GM18505 (cell line): Measurements from ENCODE around the gene PZP.
"Not testable (repeated sequence)": the region's sequence is repeated elsewhere in the genome, so short reads cannot be mapped to it uniquely, and the experiment has no call there.

Experiments
- ATAC-seq: cut with Tn5 transposase; IDR thresholded peaks from one replicate; pipeline ENCODE4 v1.9.1; 2021; ENCODE audit not compliant: unreplicated experiment
- POLR2A ChIP-seq: IDR thresholded peaks from 4 replicates; pipeline ENCODE4 v1.6.1; 2011; ENCODE audit warnings: borderline replicate concordance; ENCODE audit not compliant: insufficient read depth, insufficient read length; ENCODE audit errors: extremely low read depth

PZP gene

DNA sequence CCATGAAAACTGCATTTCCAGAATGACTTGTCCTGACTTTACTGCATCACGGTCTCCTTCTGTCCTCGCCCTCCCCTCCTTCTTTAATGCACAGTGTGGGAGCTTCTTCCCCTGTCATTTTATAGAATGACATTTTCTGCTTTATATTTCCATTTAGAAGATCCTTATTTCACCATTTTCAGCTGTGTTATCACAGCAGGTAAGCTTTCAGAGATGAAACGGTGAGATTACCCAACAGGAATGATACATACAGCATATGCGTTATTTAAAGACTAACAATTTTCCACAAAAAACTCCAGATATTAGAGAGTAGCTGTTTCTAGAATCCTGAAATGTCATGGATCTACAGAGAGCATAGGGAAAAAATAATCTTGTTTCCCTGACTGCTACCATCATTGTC lies 27.3 kb upstream of the PZP start:
- no peak for TF ChIP-seq POLR2A
- no peak for ATAC-seq

DNA sequence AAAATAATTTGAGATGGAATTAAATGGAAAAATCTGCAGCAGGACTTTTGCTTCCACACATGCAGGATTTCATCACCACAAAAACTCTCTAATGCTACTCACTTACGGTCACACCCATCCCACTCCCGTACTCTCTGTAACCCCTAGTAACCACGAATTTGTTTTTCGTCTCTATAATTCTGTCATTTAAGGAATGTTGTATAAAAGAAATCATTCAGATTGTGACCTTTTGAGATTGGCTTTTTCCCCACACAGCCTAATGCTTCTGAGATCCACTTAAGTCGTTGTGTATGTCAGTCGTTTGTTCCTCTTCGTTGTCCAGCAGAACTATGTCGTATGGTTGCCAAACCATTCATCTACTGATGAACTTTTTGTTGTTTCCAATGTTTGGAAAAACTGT lies 19.8 kb upstream of the PZP start:
- TF ChIP-seq POLR2A, result no peak

DNA sequence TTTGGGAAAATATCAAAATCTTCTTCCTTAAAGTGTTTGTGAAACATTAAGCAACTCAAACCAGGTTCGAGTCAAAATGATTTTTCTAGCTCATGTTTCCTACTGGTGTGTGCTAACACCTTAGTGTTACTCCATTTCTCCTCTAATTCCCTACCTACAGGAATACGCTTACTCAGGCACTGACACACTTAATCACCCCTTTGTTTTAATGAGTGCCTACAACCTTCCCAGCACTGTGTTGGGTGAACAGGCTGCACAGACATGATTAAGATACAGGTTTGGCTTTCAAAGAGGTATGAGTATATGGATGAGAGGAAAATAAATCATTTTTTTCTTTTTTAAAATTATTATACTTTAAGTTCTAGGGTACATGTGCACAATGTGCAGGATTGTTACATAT lies 15.6 kb upstream of the PZP start:
- TF ChIP-seq POLR2A, result no peak

More for the DNA sequence above, 19.8 kb upstream of the PZP start:
- ATAC-seq, result no peak

DNA sequence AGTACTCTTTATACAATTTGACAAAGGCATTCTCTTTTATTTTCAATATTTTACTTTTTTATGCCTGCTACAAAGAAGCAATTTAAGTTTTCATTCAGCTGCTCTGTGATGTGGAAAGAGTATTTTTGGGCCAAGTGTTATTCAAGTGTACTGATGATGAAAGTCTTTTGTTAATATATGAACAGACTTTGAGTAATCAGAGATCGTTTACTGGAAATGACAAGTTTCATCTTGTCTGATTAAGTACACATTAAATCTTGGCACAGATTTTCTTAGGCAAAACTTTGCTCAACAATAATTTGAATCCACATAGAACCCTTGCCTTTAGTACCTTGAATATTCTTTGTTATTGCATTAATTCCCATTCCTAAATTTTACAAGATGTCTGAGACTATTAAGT lies 13.3 kb upstream of the PZP start:
- TF ChIP-seq POLR2A, result no peak
- ATAC-seq, result no peak

More for the DNA sequence above, 15.6 kb upstream of the PZP start:
- ATAC-seq, result no peak

DNA sequence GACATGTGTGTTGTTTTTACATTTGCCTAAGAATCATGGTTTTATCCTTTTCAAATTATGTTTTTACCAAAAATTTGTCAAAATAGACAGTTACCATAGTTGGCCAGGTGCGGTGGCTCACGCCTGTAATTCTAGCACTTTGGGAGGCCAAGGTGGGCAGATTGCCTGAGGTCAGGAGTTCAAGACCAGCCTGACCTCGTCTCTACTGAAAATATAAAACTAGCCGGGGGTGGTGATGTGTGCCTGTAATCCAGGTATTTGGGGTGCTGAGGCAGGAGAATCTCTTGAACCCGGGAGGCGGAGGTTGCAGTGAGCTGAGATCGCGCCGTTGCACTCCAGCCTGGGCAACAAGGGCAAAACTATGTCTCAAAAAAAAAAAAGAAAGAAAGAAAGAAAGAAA lies 12.8 kb upstream of the PZP start:
- not testable (repeated sequence) for ATAC-seq

DNA sequence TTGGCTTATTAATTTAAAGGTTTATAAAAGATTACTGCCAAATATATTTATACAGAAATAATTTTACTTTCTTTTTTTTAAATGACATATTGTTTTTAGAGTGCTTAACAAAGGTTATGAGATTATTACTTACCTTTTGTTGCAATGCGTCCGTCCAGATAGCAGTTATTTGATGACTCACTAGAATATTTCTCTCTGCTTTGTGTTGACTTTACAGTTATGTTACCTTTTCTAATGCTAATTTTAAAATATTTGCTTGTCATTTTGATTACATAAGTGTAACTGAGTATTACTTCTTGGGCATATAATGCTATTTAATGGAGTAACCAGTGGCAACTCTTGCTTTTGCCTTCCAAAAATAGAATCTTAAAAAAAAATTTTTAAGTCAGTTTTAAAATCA lies 6.3 kb upstream of the PZP start:
- TF ChIP-seq POLR2A, result no peak
- no peak for ATAC-seq

DNA sequence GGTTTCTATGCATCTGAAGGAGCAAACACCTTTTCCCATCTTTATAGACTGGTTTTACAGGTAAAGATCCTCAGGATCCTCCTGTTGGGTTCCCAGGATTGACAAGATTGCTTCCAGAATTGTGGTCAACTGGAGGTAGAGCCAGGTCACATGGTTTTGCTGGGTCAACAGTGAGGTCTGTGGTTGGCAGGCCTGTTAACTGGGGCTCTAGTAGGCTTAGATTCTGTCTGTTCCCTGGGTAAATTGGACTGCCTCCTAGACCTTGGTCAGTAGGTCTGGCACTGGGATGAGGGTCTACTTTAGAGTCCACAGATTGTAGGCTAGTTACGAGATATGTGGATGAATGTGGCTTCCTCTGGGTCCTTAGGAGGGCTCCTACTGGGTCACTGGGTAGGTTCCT lies 3.5 kb upstream of the PZP start:
- no peak for ATAC-seq
- TF ChIP-seq POLR2A, result no peak

DNA sequence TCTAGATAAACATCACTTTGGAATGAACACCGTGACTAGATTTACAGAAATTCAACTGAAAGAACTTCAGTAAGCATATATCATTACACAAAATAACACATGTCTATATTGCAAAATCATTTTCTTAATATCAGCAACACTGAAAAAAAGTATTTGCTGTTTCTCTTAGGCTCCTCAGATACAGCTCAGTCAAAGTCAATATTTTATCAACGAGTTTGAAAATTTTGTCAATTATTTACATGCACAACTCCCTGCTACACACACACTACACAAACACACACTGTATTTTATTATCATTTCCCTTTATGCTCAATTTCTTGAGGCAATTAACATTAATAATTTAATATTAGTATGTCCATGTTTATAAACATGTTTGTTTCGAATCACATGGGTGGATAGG lies 3.8 kb downstream of the PZP start:
- TF ChIP-seq POLR2A, result no peak
- no peak for ATAC-seq

DNA sequence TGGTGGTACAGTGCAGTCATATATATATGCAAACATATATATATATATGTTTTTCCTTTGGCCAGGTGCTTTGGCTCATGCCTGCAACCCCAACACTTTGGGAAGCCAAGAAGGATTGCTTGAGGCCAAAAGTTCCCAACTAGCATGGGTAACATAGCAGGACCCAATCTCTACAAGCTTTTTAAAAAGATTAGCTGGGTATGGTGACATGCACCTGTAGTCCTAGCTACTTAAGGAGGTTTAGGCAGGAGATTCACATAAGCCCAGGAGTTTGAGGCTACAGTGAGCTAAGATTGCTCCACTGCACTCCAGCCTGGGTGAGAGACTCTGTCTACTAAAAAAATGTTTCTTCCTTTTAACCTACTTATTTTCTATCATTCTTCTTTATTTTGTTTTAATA lies 10.2 kb downstream of the PZP start:
- ATAC-seq, result no peak
- TF ChIP-seq POLR2A, result no peak

DNA sequence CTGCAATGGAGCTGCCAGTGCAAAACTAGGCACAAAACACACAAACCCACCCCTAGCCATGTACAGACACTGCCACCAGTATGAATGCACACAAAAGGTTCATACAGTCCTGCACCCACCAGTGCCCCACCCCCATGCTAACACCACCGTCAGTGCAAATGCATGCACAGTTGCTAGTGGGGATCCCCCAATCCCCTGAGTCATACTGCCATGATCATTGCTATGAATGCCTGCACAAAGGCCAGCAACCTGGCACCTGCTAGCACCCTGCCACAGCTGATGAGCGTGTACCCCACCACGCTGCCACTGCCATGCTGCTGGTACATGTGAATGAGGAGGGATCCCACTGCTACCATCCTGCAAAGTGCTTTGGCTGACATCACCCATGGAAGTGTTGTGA lies 23.9 kb downstream of the PZP start:
- no peak for TF ChIP-seq POLR2A
- ATAC-seq, result no peak

DNA sequence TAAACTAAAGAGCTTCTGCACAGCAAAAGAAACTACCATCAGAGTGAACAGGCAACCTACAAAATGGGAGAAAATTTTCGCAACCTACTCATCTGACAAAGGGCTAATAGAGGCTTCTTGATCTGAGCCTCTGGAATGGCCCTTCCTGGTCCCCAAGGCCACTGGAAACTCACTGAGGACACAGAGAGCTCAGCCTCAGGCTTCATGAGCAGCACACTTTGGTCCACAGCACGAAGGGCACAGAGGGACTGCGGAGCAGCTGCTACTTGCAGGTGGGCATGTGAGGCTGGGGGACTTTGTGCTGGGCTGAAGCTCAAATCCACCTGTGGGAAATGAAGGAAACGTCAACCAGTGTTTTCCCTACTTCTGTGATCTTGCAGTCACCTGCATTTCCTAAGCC lies 27.4 kb downstream of the PZP start:
- no peak for ATAC-seq

DNA sequence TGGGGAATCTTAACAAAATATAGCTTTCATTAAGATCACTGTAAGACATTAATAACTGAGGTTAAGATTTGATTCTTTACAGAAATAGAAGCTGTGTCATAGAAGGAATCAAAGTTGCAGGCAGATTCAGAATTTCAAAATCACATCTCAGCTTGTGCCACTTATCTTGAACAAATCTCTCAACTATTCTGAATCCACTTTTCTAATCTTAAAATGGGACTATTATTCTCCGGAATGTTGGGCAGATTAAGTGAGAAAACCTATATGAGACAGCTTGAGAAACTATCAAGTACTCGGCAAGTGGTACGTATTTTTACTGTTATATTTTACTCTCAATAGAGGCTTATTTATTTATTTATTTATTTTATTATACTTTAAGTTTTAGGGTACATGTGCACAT lies 28.4 kb downstream of the PZP start:
- ATAC-seq, result no peak
- TF ChIP-seq POLR2A, result no peak

More for the DNA sequence above, 27.4 kb downstream of the PZP start:
- TF ChIP-seq POLR2A, result no peak

DNA sequence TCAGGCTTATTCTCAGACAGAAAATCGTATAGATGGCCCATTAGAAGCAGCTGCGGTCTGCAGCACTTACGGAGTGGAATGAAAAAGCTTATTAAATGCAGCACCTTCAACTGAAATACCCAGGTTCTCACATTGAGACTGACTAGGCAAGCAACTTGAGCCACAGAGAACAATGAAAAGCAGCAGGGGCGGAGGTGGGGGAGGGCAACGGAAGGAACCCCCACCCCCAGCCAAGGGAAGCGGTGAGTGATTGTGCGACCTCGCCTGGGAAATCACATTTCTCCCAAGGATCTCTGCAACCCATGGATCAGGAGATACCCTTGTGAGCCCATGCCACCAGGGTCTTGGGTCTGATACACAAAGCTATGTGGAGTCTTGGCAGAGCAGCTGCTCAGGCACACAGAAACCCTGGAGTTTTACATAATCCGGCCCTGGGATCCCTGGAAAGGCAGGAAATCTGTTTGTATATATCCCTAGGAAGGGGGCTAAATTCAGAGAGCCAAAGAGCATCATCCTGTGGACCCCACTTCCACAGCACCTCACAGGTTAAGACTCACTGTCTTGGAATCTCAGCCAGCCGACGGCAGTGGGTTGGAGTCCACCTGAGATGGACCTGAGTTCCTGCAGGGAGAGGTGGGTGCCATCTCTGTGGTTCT lies 38.1 kb downstream of the PZP start:
- ATAC-seq, result no peak
- TF ChIP-seq POLR2A, result no peak

DNA sequence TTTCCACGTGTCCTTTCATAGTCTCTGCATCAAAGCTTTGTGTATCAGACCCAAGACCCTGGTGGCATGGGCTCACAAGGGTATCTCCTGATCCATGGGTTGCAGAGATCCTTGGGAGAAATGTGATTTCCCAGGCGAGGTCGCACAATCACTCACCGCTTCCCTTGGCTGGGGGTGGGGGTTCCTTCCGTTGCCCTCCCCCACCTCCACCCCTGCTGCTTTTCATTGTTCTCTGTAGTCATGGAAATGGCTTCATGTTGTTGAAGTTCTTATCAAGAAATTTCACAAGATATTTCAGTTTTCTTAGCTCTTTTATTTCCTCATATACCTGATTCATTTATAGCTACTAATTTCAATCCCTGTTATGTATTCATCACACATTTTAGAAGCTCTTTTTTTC lies 40.9 kb downstream of the PZP start:
- ATAC-seq, result not testable (repeated sequence)

DNA sequence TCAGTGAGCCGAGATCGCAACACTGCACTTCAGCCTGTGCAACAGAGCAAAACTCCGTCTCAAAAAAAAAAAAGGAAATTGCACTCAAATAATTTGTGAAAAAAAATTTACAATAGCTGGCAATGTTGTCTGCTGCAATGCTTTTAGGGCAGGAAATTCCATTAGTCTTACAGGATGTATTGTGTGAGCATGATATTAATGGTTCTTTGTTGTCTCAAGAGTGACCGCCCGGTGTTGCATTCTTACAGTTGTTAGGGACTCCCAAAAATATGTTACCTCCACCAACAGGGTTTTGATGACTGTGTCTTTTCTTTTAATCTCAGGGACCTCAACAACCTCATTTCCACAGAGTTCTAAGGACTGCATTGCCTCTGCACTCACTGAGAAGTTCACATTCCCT lies 44.8 kb downstream of the PZP start:
- TF ChIP-seq POLR2A, result no peak
- ATAC-seq, result no peak
